Neural progenitor cell (in vitro differentiated cells): Measurements from ENCODE around the gene UTS2B. TPM values are rescaled to one million over a fixed set of nuclear protein-coding genes. Genes with fewer than 3 reads are reported as not detected.

Experiments used
- DNase-seq: peaks from one replicate; pipeline ENCODE4 v3.0.0-alpha.2; 2016; ENCODE audit warnings: low spot score
- H2AFZ ChIP-seq: fragments of 200-600 bp; sonication (generic); replicated peaks from 2 replicates; pipeline ENCODE4 v1.6.1; 2016; ENCODE audit warnings: antibody characterized with exemption
- H3F3A ChIP-seq: fragments of 200-600 bp; sonication (generic); 2 replicates; pipeline ENCODE4 v1.6.1; 2016; ENCODE audit warnings: antibody characterized with exemption, low read depth
- H3K27ac ChIP-seq: fragments of 200-600 bp; sonication (generic); 2 replicates; pipeline ENCODE4 v1.5.1; 2016; ENCODE audit warnings: mild to moderate bottlenecking
- H3K27me3 ChIP-seq: fragments of 200-600 bp; sonication (generic); 2 replicates; pipeline ENCODE4 v1.6.1; 2016; ENCODE audit warnings: mild to moderate bottlenecking, moderate library complexity
- H3K36me3 ChIP-seq: fragments of 200-600 bp; sonication (generic); 2 replicates; pipeline ENCODE4 v1.5.1; 2016
- H3K4me1 ChIP-seq: fragments of 200-600 bp; sonication (generic); 2 replicates; pipeline ENCODE4 v1.6.1; 2016; ENCODE audit warnings: mixed run types
- H3K4me2 ChIP-seq: fragments of 200-600 bp; sonication (generic); 2 replicates; pipeline ENCODE4 v1.6.1; 2016
- H3K4me3 ChIP-seq: fragments of 200-600 bp; sonication (generic); 2 replicates; pipeline ENCODE4 v1.5.1; 2016
- H3K79me2 ChIP-seq: fragments of 200-600 bp; sonication (generic); 2 replicates; pipeline ENCODE4 v1.6.1; 2016; ENCODE audit warnings: low read depth
- H3K9ac ChIP-seq: fragments of 200-600 bp; sonication (generic); 2 replicates; pipeline ENCODE4 v1.6.1; 2016
- H3K9me3 ChIP-seq: fragments of 200-600 bp; sonication (generic); 2 replicates; pipeline ENCODE4 v1.5.1; 2016; ENCODE audit warnings: low read depth
- H4K20me1 ChIP-seq: fragments of 200-600 bp; sonication (generic); 2 replicates; pipeline ENCODE4 v1.6.1; 2016; ENCODE audit warnings: low read depth
- H3K27ac Mint-ChIP-seq: 3 replicates; pipeline ENCODE4 v1.8.0; 2021; ENCODE audit warnings: mixed read lengths
- H3K27me3 Mint-ChIP-seq: 2 replicates; pipeline ENCODE4 v1.8.0; 2022; ENCODE audit warnings: low read depth, mild to moderate bottlenecking, inconsistent platforms, moderate library complexity, mixed read lengths; ENCODE audit not compliant: insufficient read depth
- H3K36me3 Mint-ChIP-seq: 3 replicates; pipeline ENCODE4 v1.8.0; 2021; ENCODE audit warnings: mixed read lengths
- H3K4me1 Mint-ChIP-seq: 3 replicates; pipeline ENCODE4 v1.8.0; 2021; ENCODE audit warnings: mixed read lengths
- H3K4me3 Mint-ChIP-seq: 3 replicates; pipeline ENCODE4 v1.8.0; 2021; ENCODE audit warnings: mild to moderate bottlenecking, moderate library complexity, mixed read lengths
- H3K9me3 Mint-ChIP-seq: 3 replicates; pipeline ENCODE4 v1.8.0; 2020; ENCODE audit warnings: mixed read lengths
- EZH2 ChIP-seq: fragments of 200-600 bp; sonication (generic); IDR thresholded peaks from 2 replicates; pipeline ENCODE4 v1.6.1; 2017; ENCODE audit warnings: antibody characterized with exemption, mild to moderate bottlenecking, moderate library complexity
- EZH2phosphoT487 ChIP-seq: fragments of 200-600 bp; sonication (generic); IDR thresholded peaks from 2 replicates; pipeline ENCODE4 v1.6.1; 2017; ENCODE audit warnings: antibody characterized with exemption
- total RNA-seq: library from RNA; depleted of rRNA; stranded (reverse); fragments of >200 nt; gene quantifications from 2 replicates; pipeline ENCODE4 v1.2.3, GENCODE V29; 2015; ENCODE audit warnings: low replicate concordance
- TF ChIP-seq, protein P1 (sequence below): fragments of 200-600 bp; sonication (generic); IDR thresholded peaks from 2 replicates; pipeline ENCODE4 v1.5.1; 2017; ENCODE audit warnings: antibody characterized with exemption, mild to moderate bottlenecking

The UTS2B gene
- total RNA-seq, 1 donor from 2014 or later, result not detected

DNA sequence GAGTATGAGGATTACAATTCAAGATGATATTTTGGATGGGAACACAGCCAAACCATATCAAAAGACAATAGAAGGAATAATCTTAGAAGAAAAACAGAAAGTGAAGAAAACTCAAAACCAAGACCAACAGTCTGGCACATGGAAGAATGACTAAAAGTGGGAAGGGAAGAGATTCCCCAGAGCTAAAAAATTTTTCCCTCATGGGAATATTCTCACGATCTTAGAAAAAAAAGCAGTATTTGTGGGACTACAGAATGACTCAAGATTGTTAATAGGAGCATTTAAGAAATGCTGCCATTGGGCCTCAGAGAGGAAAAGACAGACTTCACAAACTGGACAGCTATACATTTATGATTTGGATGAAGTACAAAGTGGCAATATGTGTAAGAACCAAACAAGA lies 113.0 kb downstream of the UTS2B start:
- no peak overlapping the region for H3K27ac Mint-ChIP-seq
- peaks cover 6% of the 10 kb centered on the region for H3K9me3 Mint-ChIP-seq
- no peaks in the 10 kb centered on the region for H3K79me2 ChIP-seq

More for the DNA sequence above, 113.0 kb downstream of the UTS2B start:
- no peaks in the 10 kb centered on the region for H3K9me3 ChIP-seq
- no peak for DNase-seq
- Mint-ChIP-seq H3K4me3 (no peak overlapping the region), H3K36me3 (peaks cover 2% of the 10 kb centered on the region), H3K27me3 (peaks cover 3% of the 10 kb centered on the region), H3K4me1 (no peaks in the 10 kb centered on the region)
- no peak overlapping the region for H3K27ac ChIP-seq
- no peaks in the 10 kb centered on the region for H3K36me3 ChIP-seq
- TF ChIP-seq EZH2 (no peak), EZH2phosphoT487 (no peak)
- TF ChIP-seq, protein P1, sequence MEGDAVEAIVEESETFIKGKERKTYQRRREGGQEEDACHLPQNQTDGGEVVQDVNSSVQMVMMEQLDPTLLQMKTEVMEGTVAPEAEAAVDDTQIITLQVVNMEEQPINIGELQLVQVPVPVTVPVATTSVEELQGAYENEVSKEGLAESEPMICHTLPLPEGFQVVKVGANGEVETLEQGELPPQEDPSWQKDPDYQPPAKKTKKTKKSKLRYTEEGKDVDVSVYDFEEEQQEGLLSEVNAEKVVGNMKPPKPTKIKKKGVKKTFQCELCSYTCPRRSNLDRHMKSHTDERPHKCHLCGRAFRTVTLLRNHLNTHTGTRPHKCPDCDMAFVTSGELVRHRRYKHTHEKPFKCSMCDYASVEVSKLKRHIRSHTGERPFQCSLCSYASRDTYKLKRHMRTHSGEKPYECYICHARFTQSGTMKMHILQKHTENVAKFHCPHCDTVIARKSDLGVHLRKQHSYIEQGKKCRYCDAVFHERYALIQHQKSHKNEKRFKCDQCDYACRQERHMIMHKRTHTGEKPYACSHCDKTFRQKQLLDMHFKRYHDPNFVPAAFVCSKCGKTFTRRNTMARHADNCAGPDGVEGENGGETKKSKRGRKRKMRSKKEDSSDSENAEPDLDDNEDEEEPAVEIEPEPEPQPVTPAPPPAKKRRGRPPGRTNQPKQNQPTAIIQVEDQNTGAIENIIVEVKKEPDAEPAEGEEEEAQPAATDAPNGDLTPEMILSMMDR, result no peak
- no peaks in the 10 kb centered on the region for H3K4me1 ChIP-seq
- no peak overlapping the region for H3K4me3 ChIP-seq
- no peak overlapping the region for H2AFZ ChIP-seq
- no peak overlapping the region for H3K9ac ChIP-seq
- no peaks in the 10 kb centered on the region for H3F3A ChIP-seq
- H4K20me1 ChIP-seq, result no peaks in the 10 kb centered on the region
- no peak overlapping the region for H3K4me2 ChIP-seq
- H3K27me3 ChIP-seq, result no peaks in the 10 kb centered on the region

Other genes starting within 250 kb of the UTS2B start
- gene OSTN, start 131.3 kb downstream of the UTS2B start, total RNA-seq, result 0.28 and 1.2 TPM in 2 replicates
- gene CCDC50, start 1.1 kb downstream of the UTS2B start, total RNA-seq, result 51.2 and 56.7 TPM in 2 replicates
- gene PYDC2, start 130.6 kb upstream of the UTS2B start, total RNA-seq, result not detected in 2 replicates